Measurements from ENCODE around the gene MAML2.

MAML2 gene

GRCh38 chr11:96282625-96283220 is 60.3 kb downstream of the MAML2 start:
- peaks cover 96% of the 10 kb centered on the region for H3K79me2 ChIP-seq (ENCODE audit: low read length)

GRCh38 chr11:96280444-96280843 is 62.6 kb downstream of the MAML2 start:
- Histone ChIP-seq H3K27ac (ENCODE audit: low read length) (no peak overlapping the region), H4K20me1 (ENCODE audit: insufficient read depth, low read length) (0 out of 2 replicates have a peak, but pooled peaks cover 3% of the 10 kb centered on the region), H3K9me3 (replicated peaks; ENCODE audit: insufficient read depth, low read length) (no peaks in the 10 kb centered on the region), H3K9me2 (replicated peaks; ENCODE audit: insufficient read depth, low read length) (no peaks in the 10 kb centered on the region), H3K9ac (ENCODE audit: low read length) (no peak overlapping the region), H3K79me2 (ENCODE audit: low read length) (peaks cover 88% of the 10 kb centered on the region), H2AFZ (ENCODE audit: low read length) (no peak overlapping the region), H3K4me2 (ENCODE audit: low read depth, low read length) (no peak overlapping the region), H3K27me3 (replicated peaks; ENCODE audit: insufficient read depth, low read length) (no peaks in the 10 kb centered on the region), H3K4me3 (ENCODE audit: low read length) (no peak overlapping the region), H3F3A (ENCODE audit: insufficient read depth, low read length) (no peaks in the 10 kb centered on the region), H3K36me3 (replicated peaks; ENCODE audit: insufficient read depth, low read length) (no peaks in the 10 kb centered on the region), H3K4me1 (ENCODE audit: low read length) (peaks cover 17% of the 10 kb centered on the region)
- TF ChIP-seq EZH2phosphoT487 (IDR thresholded peaks at IDR 0.05; ENCODE audit: low read length), result no peak
- TF ChIP-seq EZH2 (optimal IDR thresholded peaks at IDR 0.05; ENCODE audit: low read depth, low read length), result no peak
- TF ChIP-seq CTCF (IDR thresholded peaks at IDR 0.05; ENCODE audit: low read length), result no peak
- DNase-seq, result no peak

More at GRCh38 chr11:96282625-96283220, 60.3 kb downstream of the MAML2 start:
- Histone ChIP-seq H3F3A (ENCODE audit: insufficient read depth, low read length) (no peaks in the 10 kb centered on the region), H3K27me3 (replicated peaks; ENCODE audit: insufficient read depth, low read length) (no peaks in the 10 kb centered on the region), H3K4me3 (ENCODE audit: low read length) (no peak overlapping the region), H3K4me2 (ENCODE audit: low read depth, low read length) (no peak overlapping the region), H2AFZ (ENCODE audit: low read length) (no peak overlapping the region), H3K9me2 (replicated peaks; ENCODE audit: insufficient read depth, low read length) (no peaks in the 10 kb centered on the region), H3K27ac (ENCODE audit: low read length) (no peak overlapping the region), H3K36me3 (replicated peaks; ENCODE audit: insufficient read depth, low read length) (no peaks in the 10 kb centered on the region), H3K9ac (ENCODE audit: low read length) (no peak overlapping the region), H3K9me3 (replicated peaks; ENCODE audit: insufficient read depth, low read length) (no peaks in the 10 kb centered on the region), H4K20me1 (ENCODE audit: insufficient read depth, low read length) (0 out of 2 replicates have a peak, but pooled peaks cover 3% of the 10 kb centered on the region), H3K4me1 (ENCODE audit: low read length) (peaks cover 19% of the 10 kb centered on the region)
- TF ChIP-seq EZH2phosphoT487 (IDR thresholded peaks at IDR 0.05; ENCODE audit: low read length), result no peak
- no peak for TF ChIP-seq EZH2 (optimal IDR thresholded peaks at IDR 0.05; ENCODE audit: low read depth, low read length)
- DNase-seq, result no peak

- no peaks in the 10 kb centered on the region for H3K36me3 ChIP-seq (replicated peaks; ENCODE audit: insufficient read depth, low read length)
- peaks cover 83% of the 10 kb centered on the region for H3K79me2 ChIP-seq (ENCODE audit: low read length)
- no peak for DNase-seq
- peaks cover 17% of the 10 kb centered on the region for H3K4me1 ChIP-seq (ENCODE audit: low read length)
- no peak overlapping the region for H2AFZ ChIP-seq (ENCODE audit: low read length)
- no peak overlapping the region for H3K4me3 ChIP-seq (ENCODE audit: low read length)
- H3K9ac ChIP-seq (ENCODE audit: low read length), result no peak overlapping the region
- H3K4me2 ChIP-seq (ENCODE audit: low read depth, low read length), result no peak overlapping the region
- no peaks in the 10 kb centered on the region for H3F3A ChIP-seq (ENCODE audit: insufficient read depth, low read length)
- H3K9me2 ChIP-seq (replicated peaks; ENCODE audit: insufficient read depth, low read length), result no peaks in the 10 kb centered on the region
- TF ChIP-seq EZH2phosphoT487 (IDR thresholded peaks at IDR 0.05; ENCODE audit: low read length) (no peak), EZH2 (optimal IDR thresholded peaks at IDR 0.05; ENCODE audit: low read depth, low read length) (no peak), CTCF (IDR thresholded peaks at IDR 0.05; ENCODE audit: low read length) (no peak)
- 0 out of 2 replicates have a peak, but pooled peaks cover 3% of the 10 kb centered on the region for H4K20me1 ChIP-seq (ENCODE audit: insufficient read depth, low read length)
- no peaks in the 10 kb centered on the region for H3K27me3 ChIP-seq (replicated peaks; ENCODE audit: insufficient read depth, low read length)
- H3K27ac ChIP-seq (ENCODE audit: low read length), result no peak overlapping the region
- no peaks in the 10 kb centered on the region for H3K9me3 ChIP-seq (replicated peaks; ENCODE audit: insufficient read depth, low read length)
Observed at GRCh38 chr11:96279896-96280290, 63.1 kb downstream of the MAML2 start.

Measured in MM.1S (cell line).